ENCODE data around the gene ARHGEF12.
A peak's percentile ranks its signal among the peaks of the same experiment; 100 is the strongest.

The ARHGEF12 gene

DNA sequence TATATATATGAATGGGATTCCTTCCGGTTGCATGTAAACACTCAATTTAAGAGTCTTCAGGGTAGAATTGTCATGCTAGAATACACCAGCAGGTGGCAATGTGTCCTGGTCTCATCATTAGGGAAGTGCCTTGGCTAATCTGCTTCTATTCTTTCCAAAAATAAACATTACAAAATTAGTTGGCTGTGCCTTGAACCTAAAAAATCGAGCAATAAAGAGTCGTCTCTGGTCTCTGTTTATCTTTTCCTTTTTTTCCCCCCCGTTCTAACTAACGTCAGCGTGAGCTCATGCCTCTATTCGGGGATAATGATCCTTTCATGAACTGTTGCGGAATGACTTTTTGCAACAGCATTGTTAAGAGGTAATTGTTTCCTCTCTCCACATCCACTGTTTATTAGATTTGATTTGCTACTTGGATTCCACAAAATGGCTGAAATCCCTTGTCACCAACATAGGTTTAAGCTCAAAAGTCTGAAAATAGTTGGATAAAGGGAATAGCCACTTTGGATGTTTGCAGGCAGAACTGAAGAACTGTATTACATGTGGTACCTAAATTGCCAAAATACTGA is 1.2 kb upstream of the ARHGEF12 start:
- peak overlapping the region; percentile 39 for H3K9ac ChIP-seq (ENCODE audit: low read length)
- peaks cover 8% of the 10 kb centered on the region for H3K36me3 ChIP-seq (ENCODE audit: insufficient read depth, low read length)
- H3K4me1 ChIP-seq (ENCODE audit: insufficient read depth, low read length): peaks cover 10% of the 10 kb centered on the region
- peak overlapping the region; percentile 89 for H3K27ac ChIP-seq (ENCODE audit: low read depth, low read length)
- H3K4me3 ChIP-seq (ENCODE audit: low read depth in 1 of 2, low read length in 2 of 2): peak overlapping the region; percentile 2 to 75
- no peaks in the 10 kb centered on the region for H3K9me3 ChIP-seq (ENCODE audit: low read length)
- no peaks in the 10 kb centered on the region for H3K27me3 ChIP-seq (ENCODE audit: control insufficient read depth in 1 of 2, insufficient read depth in 2 of 2, low read length in 2 of 2)

DNA sequence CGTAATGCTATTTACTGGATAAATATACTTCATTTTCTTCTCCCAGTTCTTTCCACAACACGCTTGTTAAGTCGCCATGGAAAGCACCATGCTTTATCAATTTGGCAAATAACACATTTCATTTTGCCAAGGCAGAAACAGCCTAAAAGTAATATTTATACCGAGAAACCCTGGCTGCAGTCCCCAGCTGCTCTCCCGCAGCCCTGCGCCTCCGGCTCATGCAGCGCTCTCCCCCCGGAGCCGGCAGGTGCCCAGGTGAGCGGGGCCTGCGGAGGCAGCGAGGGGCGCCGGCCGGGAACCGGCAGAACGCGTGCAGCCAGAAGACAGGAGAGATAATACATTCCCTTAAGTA is 681 bp upstream of the ARHGEF12 start:
- Histone ChIP-seq H3K27ac (ENCODE audit: low read depth, low read length) (peak overlapping the region; percentile 89), H3K9me3 (ENCODE audit: low read length) (no peaks in the 10 kb centered on the region), H3K36me3 (ENCODE audit: insufficient read depth, low read length) (peaks cover 5% of the 10 kb centered on the region), H3K4me3 (ENCODE audit: low read depth in 1 of 2, low read length in 2 of 2) (peak overlapping the region; percentile 64 to 75), H3K27me3 (ENCODE audit: control insufficient read depth in 1 of 2, insufficient read depth in 2 of 2, low read length in 2 of 2) (no peaks in the 10 kb centered on the region), H3K9ac (ENCODE audit: low read length) (peak overlapping the region; percentile 39), H3K4me1 (ENCODE audit: insufficient read depth, low read length) (peaks cover 15% of the 10 kb centered on the region)

DNA sequence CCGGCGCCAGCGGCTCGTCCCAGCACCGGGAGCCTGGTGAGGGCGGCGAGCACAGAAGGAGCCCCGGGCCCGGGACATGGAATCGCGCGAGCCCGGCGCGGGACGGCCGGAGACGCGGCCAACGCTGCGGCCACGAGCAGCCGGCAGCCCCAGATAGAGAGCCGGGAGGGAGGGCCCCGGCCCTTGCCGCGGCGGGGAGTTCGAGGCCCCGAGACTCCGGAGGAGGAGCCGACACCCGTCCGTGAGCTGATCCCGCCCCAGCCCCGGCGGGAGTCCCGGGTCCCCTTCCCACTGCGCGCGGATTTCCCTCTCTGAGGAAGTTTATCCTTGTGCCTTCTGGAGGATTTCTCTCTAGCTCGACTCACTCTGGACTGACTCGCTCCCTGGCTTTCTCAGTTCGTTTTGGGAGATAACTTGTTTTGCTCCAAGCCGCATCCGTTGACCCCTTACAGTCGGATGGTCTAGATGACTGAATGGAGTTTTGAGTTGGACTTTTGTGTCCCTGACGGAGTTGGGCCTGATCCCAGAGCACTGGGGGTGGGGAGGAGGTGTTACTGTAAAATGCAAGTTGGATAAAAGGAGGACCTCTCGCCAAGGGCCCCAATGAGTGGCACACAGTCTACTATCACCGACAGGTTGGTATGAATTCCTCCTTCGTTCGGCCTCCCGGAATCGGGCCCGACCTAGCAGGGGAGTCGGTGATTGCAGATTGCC is 585 bp downstream of the ARHGEF12 start:
- Histone ChIP-seq H3K27me3 (ENCODE audit: control insufficient read depth in 1 of 2, insufficient read depth in 2 of 2, low read length in 2 of 2) (no peaks in the 10 kb centered on the region), H3K4me3 (ENCODE audit: low read depth in 1 of 2, low read length in 2 of 2) (peak overlapping the region; percentile 36 to 97), H3K36me3 (ENCODE audit: insufficient read depth, low read length) (no peaks in the 10 kb centered on the region), H3K4me1 (ENCODE audit: insufficient read depth, low read length) (peaks cover 19% of the 10 kb centered on the region), H3K9me3 (ENCODE audit: low read length) (no peaks in the 10 kb centered on the region), H3K27ac (ENCODE audit: low read depth, low read length) (peak overlapping the region; percentile 59), H3K9ac (ENCODE audit: low read length) (peak overlapping the region; percentile 94)

DNA sequence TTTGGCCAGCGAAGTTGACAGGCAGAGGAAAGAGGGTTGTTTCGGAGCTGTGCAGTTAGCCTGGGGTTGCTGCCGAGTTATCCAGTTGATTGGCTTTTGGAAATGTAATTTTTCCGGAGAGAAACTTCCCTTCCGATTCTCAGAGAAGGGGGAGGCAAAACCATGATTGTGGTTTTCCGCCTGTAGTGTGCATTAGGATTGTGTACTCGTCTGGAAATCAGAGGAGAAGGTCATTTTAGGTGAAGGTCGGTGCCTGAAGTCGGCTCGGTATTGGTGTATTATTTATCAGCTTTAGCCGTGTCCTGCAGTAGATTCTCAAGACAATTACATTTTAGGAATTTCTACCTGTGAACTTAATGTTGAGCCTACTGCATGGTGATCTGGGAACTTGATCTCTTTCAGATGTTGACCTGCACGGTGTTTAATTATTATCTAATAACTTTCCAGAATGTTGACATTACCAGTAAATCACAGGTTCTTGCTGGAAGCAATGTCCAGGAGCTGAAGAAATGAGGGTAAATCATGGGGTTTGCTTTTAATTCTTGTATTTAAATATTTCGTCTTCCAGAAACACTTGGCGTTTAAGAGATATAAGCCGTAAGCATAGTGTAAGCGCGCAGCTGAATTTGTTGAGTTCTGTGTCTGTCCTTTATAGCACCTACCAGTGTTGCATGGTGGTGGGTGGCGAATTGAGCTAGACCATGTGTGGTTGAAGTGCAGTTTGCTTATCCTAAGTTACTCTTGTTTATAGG is 1.3 kb downstream of the ARHGEF12 start:
- Histone ChIP-seq H3K36me3 (ENCODE audit: insufficient read depth, low read length) (no peaks in the 10 kb centered on the region), H3K4me3 (ENCODE audit: low read depth in 1 of 2, low read length in 2 of 2) (peak overlapping the region; percentile 36 to 97), H3K9ac (ENCODE audit: low read length) (peak overlapping the region; percentile 94), H3K27me3 (ENCODE audit: control insufficient read depth in 1 of 2, insufficient read depth in 2 of 2, low read length in 2 of 2) (no peaks in the 10 kb centered on the region), H3K9me3 (ENCODE audit: low read length) (no peaks in the 10 kb centered on the region), H3K27ac (ENCODE audit: low read depth, low read length) (peak overlapping the region; percentile 59), H3K4me1 (ENCODE audit: insufficient read depth, low read length) (peaks cover 24% of the 10 kb centered on the region)

DNA sequence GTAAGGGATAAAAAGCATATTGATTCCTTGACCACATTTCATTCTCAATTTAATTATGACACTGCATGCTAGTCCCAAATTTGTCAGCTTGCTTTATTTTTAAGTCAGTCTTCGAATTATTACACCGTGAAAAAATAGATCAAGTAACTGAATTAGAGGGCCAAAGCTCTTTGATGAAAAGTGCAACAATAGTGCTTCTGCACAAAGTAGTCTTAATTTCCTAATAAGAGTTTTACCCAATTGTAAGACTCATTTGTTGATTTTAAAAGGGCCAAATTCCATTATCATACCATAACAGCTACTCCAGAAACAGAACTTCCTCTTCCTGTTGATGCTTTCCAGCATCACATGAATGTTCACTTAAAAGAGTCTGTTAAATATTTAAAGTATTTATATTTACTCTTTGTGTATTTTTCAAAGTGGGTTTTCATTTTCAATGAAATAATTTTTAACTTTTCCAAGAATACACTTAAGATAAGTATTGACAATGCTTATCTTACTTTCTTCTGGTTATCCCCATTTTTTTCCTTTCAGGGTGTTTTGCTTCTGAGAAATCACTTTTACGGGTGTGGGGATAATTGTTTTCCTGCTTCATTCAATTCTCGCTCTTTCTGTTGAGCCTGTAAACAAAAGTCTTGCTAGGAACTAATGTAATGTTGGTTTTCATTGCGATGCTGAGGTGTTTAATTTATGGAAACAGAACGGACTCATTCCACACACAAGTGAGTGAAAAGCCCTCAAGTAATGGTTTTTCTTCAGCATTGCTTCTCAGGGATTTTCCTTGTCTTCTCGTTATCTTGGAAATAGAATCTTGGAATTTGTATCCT is 2.1 kb downstream of the ARHGEF12 start:
- Histone ChIP-seq H3K4me1 (ENCODE audit: insufficient read depth, low read length) (peaks cover 28% of the 10 kb centered on the region), H3K27ac (ENCODE audit: low read depth, low read length) (peak overlapping the region; percentile 59), H3K4me3 (ENCODE audit: low read depth in 1 of 2, low read length in 2 of 2) (peak overlapping the region; percentile 36 to 97), H3K27me3 (ENCODE audit: control insufficient read depth in 1 of 2, insufficient read depth in 2 of 2, low read length in 2 of 2) (no peaks in the 10 kb centered on the region), H3K36me3 (ENCODE audit: insufficient read depth, low read length) (no peaks in the 10 kb centered on the region), H3K9ac (ENCODE audit: low read length) (peak overlapping the region; percentile 94), H3K9me3 (ENCODE audit: low read length) (no peaks in the 10 kb centered on the region)

DNA sequence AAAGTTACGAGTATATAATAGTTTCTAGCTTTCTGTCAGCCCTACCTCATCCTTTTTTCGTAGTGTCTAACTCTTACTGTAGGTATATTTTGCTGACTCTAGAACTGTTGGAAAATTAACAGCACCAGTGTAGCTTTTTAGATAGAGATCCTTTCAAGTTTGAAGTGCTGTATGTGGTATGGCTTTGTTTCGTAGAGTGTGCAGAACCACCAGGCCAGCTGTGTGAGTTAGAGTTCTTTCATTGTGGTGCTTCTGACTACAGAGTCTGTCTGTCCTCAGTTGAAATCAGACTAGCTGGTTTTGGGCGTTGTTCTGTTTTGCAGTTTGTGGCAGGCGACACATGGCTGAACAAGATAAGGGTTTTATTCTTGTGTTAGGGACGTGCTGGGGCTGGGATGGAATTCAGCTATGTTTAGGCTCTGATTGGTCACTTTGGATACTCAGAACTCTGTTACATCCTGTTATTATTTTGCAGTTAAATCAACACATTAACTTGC is 3.2 kb downstream of the ARHGEF12 start:
- H3K4me1 ChIP-seq (ENCODE audit: insufficient read depth, low read length): peaks cover 40% of the 10 kb centered on the region
- H3K9ac ChIP-seq (ENCODE audit: low read length): peak overlapping the region; percentile 34
- no peaks in the 10 kb centered on the region for H3K36me3 ChIP-seq (ENCODE audit: insufficient read depth, low read length)
- H3K27ac ChIP-seq (ENCODE audit: low read depth, low read length): peak overlapping the region; percentile 37
- peak overlapping the region in 1 of 2 donors; percentile 46 for H3K4me3 ChIP-seq (ENCODE audit: low read depth in 1 of 2, low read length in 2 of 2)
- H3K9me3 ChIP-seq (ENCODE audit: low read length): no peaks in the 10 kb centered on the region
- no peaks in the 10 kb centered on the region for H3K27me3 ChIP-seq (ENCODE audit: control insufficient read depth in 1 of 2, insufficient read depth in 2 of 2, low read length in 2 of 2)

DNA sequence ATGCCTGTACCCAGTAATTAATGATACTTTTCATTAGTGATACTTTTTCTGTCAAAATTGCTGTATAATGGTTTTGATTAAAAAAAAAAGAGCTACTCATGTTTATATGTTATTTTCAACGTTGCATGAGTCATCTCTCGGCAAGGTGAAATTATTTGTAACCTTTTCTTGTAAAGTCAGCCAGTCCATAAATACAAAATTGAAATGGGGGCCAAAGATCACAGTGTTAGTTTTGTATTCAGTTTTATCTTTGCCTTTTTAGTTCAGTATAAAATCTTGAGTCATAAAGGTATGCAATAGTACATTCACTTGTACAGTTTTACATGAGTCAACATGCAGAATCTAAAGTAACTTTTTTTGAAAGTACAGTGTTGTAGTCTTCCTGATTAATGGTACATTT is 4.3 kb downstream of the ARHGEF12 start:
- Histone ChIP-seq H3K36me3 (ENCODE audit: insufficient read depth, low read length) (no peaks in the 10 kb centered on the region), H3K4me3 (ENCODE audit: low read depth in 1 of 2, low read length in 2 of 2) (no peak overlapping the region), H3K4me1 (ENCODE audit: insufficient read depth, low read length) (peaks cover 49% of the 10 kb centered on the region), H3K9ac (ENCODE audit: low read length) (no peak overlapping the region), H3K9me3 (ENCODE audit: low read length) (no peaks in the 10 kb centered on the region), H3K27me3 (ENCODE audit: control insufficient read depth in 1 of 2, insufficient read depth in 2 of 2, low read length in 2 of 2) (no peaks in the 10 kb centered on the region), H3K27ac (ENCODE audit: low read depth, low read length) (no peak overlapping the region)

DNA sequence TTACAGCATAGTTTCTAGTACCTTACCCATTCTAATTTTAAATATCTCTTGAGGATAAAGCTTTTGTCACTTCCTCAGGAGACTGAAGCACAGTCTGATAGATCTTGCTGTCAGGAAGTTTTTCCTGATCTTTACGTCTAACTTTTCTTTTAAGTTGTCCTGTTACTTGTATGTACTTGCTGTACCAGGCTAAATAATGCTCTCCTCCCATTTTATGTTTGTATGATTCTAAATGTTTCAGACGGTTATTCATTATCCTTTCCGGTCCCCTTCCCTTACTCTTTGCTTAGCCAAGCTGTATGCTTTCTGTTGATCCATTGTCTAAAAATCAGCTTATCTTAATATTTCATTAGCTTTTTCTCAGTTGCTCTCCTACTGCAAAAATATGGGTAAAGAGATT is 6.0 kb downstream of the ARHGEF12 start:
- no peak overlapping the region for H3K9ac ChIP-seq (ENCODE audit: low read length)
- H3K27me3 ChIP-seq (ENCODE audit: control insufficient read depth in 1 of 2, insufficient read depth in 2 of 2, low read length in 2 of 2): no peaks in the 10 kb centered on the region
- H3K4me1 ChIP-seq (ENCODE audit: insufficient read depth, low read length): peaks cover 62% of the 10 kb centered on the region
- H3K4me3 ChIP-seq (ENCODE audit: low read depth in 1 of 2, low read length in 2 of 2): no peak overlapping the region
- H3K9me3 ChIP-seq (ENCODE audit: low read length): no peaks in the 10 kb centered on the region
- no peak overlapping the region for H3K27ac ChIP-seq (ENCODE audit: low read depth, low read length)
- no peaks in the 10 kb centered on the region for H3K36me3 ChIP-seq (ENCODE audit: insufficient read depth, low read length)

DNA sequence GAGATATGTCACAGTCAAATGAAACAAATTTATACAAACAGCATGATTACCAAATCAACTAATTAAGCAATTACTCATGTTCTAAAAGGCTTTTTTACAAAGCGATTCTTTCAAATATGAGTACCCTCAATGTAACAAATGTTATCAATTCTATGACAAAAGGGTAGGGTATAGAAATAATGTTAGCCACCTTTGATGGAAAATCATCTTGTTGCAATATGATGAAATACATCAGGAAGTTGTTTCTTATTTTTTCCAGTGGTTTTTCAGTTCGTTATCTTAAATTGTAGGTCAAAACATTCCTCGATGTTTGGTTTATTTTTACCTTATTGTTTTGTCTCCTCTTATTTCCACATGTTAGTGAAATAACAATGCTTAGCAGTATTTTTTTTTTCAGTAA is 6.5 kb downstream of the ARHGEF12 start:
- Histone ChIP-seq H3K9me3 (ENCODE audit: low read length) (no peaks in the 10 kb centered on the region), H3K4me3 (ENCODE audit: low read depth in 1 of 2, low read length in 2 of 2) (no peak overlapping the region), H3K9ac (ENCODE audit: low read length) (no peak overlapping the region), H3K36me3 (ENCODE audit: insufficient read depth, low read length) (no peaks in the 10 kb centered on the region), H3K27ac (ENCODE audit: low read depth, low read length) (no peak overlapping the region), H3K4me1 (ENCODE audit: insufficient read depth, low read length) (peaks cover 67% of the 10 kb centered on the region), H3K27me3 (ENCODE audit: control insufficient read depth in 1 of 2, insufficient read depth in 2 of 2, low read length in 2 of 2) (no peaks in the 10 kb centered on the region)

DNA sequence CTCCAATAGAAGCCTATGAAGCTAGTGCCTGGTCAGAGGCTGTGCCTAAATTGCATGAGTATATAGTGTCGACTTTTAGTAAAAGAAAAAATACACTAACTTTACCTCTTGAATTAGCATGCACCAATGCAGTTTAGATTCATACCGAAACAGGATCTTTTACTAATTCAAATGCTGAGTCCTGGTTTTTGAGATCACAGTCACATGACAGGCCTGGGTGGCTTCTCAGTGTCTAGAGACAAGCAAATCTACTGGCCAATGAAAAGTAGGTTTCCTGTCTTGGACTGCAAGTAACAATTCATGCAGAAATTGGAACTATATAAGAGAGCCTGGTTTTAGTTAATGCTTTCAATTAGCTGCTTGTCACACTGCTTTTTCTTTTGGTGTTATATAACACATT is 7.2 kb downstream of the ARHGEF12 start:
- Histone ChIP-seq H3K4me1 (ENCODE audit: insufficient read depth, low read length) (peaks cover 69% of the 10 kb centered on the region), H3K4me3 (ENCODE audit: low read depth in 1 of 2, low read length in 2 of 2) (no peak overlapping the region), H3K9ac (ENCODE audit: low read length) (no peak overlapping the region), H3K36me3 (ENCODE audit: insufficient read depth, low read length) (no peaks in the 10 kb centered on the region), H3K9me3 (ENCODE audit: low read length) (no peaks in the 10 kb centered on the region), H3K27me3 (ENCODE audit: control insufficient read depth in 1 of 2, insufficient read depth in 2 of 2, low read length in 2 of 2) (no peaks in the 10 kb centered on the region), H3K27ac (ENCODE audit: low read depth, low read length) (no peak overlapping the region)

Data from muscle layer of colon (tissue), 2 donors.